ENCODE data around the gene CFAP58. TPM values are rescaled to one million over a fixed set of nuclear protein-coding genes. Genes with fewer than 3 reads are reported as not detected.

Gene CFAP58
- total and polyA plus RNA-seq, 7 experiments from 2014 or later: 0.17 TPM; not detected in 6

GRCh38 chr10:104367904-104368303, 14.3 kb downstream of the CFAP58 start:
- ATAC-seq (no peak), DNase-seq (no peak)
- Histone ChIP-seq H3K9me3 (ENCODE audit: control insufficient read depth in 2 of 3, low read length in 3 of 3) (no peaks in the 10 kb centered on the region), H3K36me3 (ENCODE audit: control insufficient read depth in 2 of 3, insufficient read depth in 3 of 3, low read length in 3 of 3) (no peaks in the 10 kb centered on the region), H3K27ac (ENCODE audit: low read depth, low read length) (no peak overlapping the region), H3K27me3 (ENCODE audit: control insufficient read depth in 2 of 2, insufficient read depth in 2 of 2, low read length in 2 of 2) (peaks cover 0 to 3% of the 10 kb centered on the region in 2 donors), H3K4me3 (ENCODE audit: low read length) (no peak overlapping the region), H3K4me1 (ENCODE audit: control insufficient read depth in 2 of 2, insufficient read depth in 2 of 2, low read length in 2 of 2) (no peaks in the 10 kb centered on the region)
- Mint-ChIP-seq H3K27me3 (peaks cover 14 to 35% (median 23%) of the 10 kb centered on the region in 5 donors), H3K27ac (no peak overlapping the region), H3K4me3 (no peak overlapping the region), H3K4me1 (peaks cover 0 to 2% (median 0%) of the 10 kb centered on the region in 7 donors), H3K36me3 (peaks cover 0 to 5% (median 0%) of the 10 kb centered on the region in 5 donors), H3K9me3 (peaks cover 0 to 5% (median under 1%) of the 10 kb centered on the region in 11 donors)
- intact Hi-C loops (cut with micrococcal nuclease): no loop called here
- ChIA-PET POLR2A (no interaction called here), CTCF (no interaction called here)

DNA sequence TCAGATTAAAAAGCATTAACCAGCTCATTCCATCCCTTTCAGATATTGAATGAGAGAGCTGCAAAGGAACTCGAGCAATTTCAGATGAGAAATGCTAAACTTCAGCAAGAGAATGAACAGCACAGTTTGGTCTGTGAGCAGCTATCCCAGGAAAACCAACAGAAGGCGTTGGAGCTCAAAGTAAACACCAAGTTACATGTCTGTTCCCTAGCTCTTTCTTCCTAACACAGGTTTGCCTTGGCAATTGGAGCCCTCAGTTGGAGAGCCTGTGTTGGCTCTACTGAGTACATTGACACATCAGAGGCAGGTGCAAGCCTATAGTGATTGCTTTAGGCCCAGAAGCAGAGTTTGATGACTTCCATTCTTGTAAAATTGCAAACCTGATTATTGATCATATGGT, 14.7 kb downstream of the CFAP58 start:
- Mint-ChIP-seq H3K4me1 (peaks cover 0 to under 1% (median 0%) of the 10 kb centered on the region in 7 donors), H3K27me3 (peaks cover 14 to 36% (median 23%) of the 10 kb centered on the region in 5 donors), H3K4me3 (no peak overlapping the region), H3K27ac (no peak overlapping the region), H3K9me3 (peaks cover 0 to 5% (median 0%) of the 10 kb centered on the region in 11 donors), H3K36me3 (peaks cover 0 to 5% (median 0%) of the 10 kb centered on the region in 5 donors)
- ATAC-seq: no peak
- CTCF ChIA-PET: no interaction called here
- no peak for DNase-seq
- Histone ChIP-seq H3K4me1 (ENCODE audit: control insufficient read depth in 2 of 2, insufficient read depth in 2 of 2, low read length in 2 of 2) (no peaks in the 10 kb centered on the region), H3K27me3 (ENCODE audit: control insufficient read depth in 2 of 2, insufficient read depth in 2 of 2, low read length in 2 of 2) (peaks cover 0 to 3% of the 10 kb centered on the region in 2 donors), H3K9me3 (ENCODE audit: control insufficient read depth in 2 of 3, low read length in 3 of 3) (no peaks in the 10 kb centered on the region), H3K4me3 (ENCODE audit: low read length) (no peak overlapping the region), H3K36me3 (ENCODE audit: control insufficient read depth in 2 of 3, insufficient read depth in 3 of 3, low read length in 3 of 3) (no peaks in the 10 kb centered on the region), H3K27ac (ENCODE audit: low read depth, low read length) (no peak overlapping the region)
- intact Hi-C loops (cut with micrococcal nuclease): no loop called here
- POLR2A ChIA-PET: no interaction called here

DNA sequence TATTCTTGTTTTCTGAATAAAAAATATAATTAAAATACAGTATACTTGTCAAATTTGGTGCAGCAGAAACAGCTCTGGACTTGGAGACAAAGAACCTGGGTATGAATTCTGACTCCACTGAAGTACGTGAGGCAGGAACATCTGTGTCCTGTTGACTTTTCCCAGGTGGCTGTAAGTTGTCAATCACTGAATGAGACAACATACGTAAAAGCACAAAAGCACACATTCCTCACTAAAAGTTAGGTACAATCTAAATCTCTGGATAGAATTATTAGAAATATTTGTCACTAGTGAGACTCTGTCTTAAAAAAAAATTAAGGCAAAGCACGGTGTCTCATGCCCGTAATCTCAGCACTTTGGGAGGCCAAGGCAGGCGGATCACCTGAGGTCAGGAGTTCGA, 18.1 kb downstream of the CFAP58 start:
- peaks cover 18 to 45% (median 34%) of the 10 kb centered on the region in 5 donors for H3K27me3 Mint-ChIP-seq
- H3K36me3 Mint-ChIP-seq: peaks cover 0 to 5% (median 0%) of the 10 kb centered on the region in 5 donors
- no peak overlapping the region for H3K27ac Mint-ChIP-seq

GRCh38 chr10:104374591-104374990, 21.0 kb downstream of the CFAP58 start:
- POLR2A ChIA-PET: no interaction called here
- Mint-ChIP-seq H3K36me3 (peaks cover 0 to 5% (median 0%) of the 10 kb centered on the region in 5 donors), H3K9me3 (peaks cover 0 to 5% (median 0%) of the 10 kb centered on the region in 11 donors), H3K27me3 (peaks cover 10 to 46% (median 28%) of the 10 kb centered on the region in 5 donors), H3K4me1 (peaks cover 0 to 5% (median 0%) of the 10 kb centered on the region in 7 donors), H3K27ac (no peak overlapping the region), H3K4me3 (no peak overlapping the region)
- Histone ChIP-seq H3K36me3 (ENCODE audit: control insufficient read depth in 2 of 3, insufficient read depth in 3 of 3, low read length in 3 of 3) (no peaks in the 10 kb centered on the region), H3K9me3 (ENCODE audit: control insufficient read depth in 2 of 3, low read length in 3 of 3) (no peaks in the 10 kb centered on the region), H3K4me1 (ENCODE audit: control insufficient read depth in 2 of 2, insufficient read depth in 2 of 2, low read length in 2 of 2) (no peaks in the 10 kb centered on the region), H3K4me3 (ENCODE audit: low read length) (no peak overlapping the region), H3K27me3 (ENCODE audit: control insufficient read depth in 2 of 2, insufficient read depth in 2 of 2, low read length in 2 of 2) (no peaks in the 10 kb centered on the region), H3K27ac (ENCODE audit: low read depth, low read length) (no peak overlapping the region)
- intact Hi-C loops (cut with micrococcal nuclease): no loop called here
- DNase-seq (no peak), ATAC-seq (no peak)
- CTCF ChIA-PET: interaction anchor here (0.6 kb wide), 1 partner anchor 69 kb away, joined by 3 read pairs; no protein-coding TSS in a partner anchor

More for the DNA sequence above, 18.1 kb downstream of the CFAP58 start:
- no peaks in the 10 kb centered on the region for H3K36me3 ChIP-seq (ENCODE audit: control insufficient read depth in 2 of 3, insufficient read depth in 3 of 3, low read length in 3 of 3)
- POLR2A ChIA-PET: no interaction called here
- no peaks in the 10 kb centered on the region for H3K4me1 ChIP-seq (ENCODE audit: control insufficient read depth in 2 of 2, insufficient read depth in 2 of 2, low read length in 2 of 2)
- H3K4me3 ChIP-seq (ENCODE audit: low read length): no peak overlapping the region
- intact Hi-C loops (cut with micrococcal nuclease): no loop called here
- DNase-seq (no peak), ATAC-seq (no peak)
- H3K9me3 Mint-ChIP-seq: peaks cover 0 to 5% (median 0%) of the 10 kb centered on the region in 11 donors
- no peak overlapping the region for H3K27ac ChIP-seq (ENCODE audit: low read depth, low read length)
- H3K4me3 Mint-ChIP-seq: no peak overlapping the region
- no peaks in the 10 kb centered on the region for H3K9me3 ChIP-seq (ENCODE audit: control insufficient read depth in 2 of 3, low read length in 3 of 3)
- no peaks in the 10 kb centered on the region for H3K4me1 Mint-ChIP-seq
- peaks cover 0 to 3% of the 10 kb centered on the region in 2 donors for H3K27me3 ChIP-seq (ENCODE audit: control insufficient read depth in 2 of 2, insufficient read depth in 2 of 2, low read length in 2 of 2)
- CTCF ChIA-PET: no interaction called here

- Mint-ChIP-seq H3K27me3 (peaks cover 10 to 44% (median 32%) of the 10 kb centered on the region in 5 donors), H3K36me3 (no peaks in the 10 kb centered on the region), H3K27ac (no peak overlapping the region), H3K4me3 (no peak overlapping the region), H3K4me1 (peaks cover 0 to 6% (median 0%) of the 10 kb centered on the region in 7 donors), H3K9me3 (peaks cover 0 to 1% (median 0%) of the 10 kb centered on the region in 11 donors)
- H3K4me3 ChIP-seq (ENCODE audit: low read length): no peak overlapping the region
- no peaks in the 10 kb centered on the region for H3K4me1 ChIP-seq (ENCODE audit: control insufficient read depth in 2 of 2, insufficient read depth in 2 of 2, low read length in 2 of 2)
- DNase-seq: no peak
- no peak for ATAC-seq
- H3K27me3 ChIP-seq (ENCODE audit: control insufficient read depth in 2 of 2, insufficient read depth in 2 of 2, low read length in 2 of 2): no peaks in the 10 kb centered on the region
- POLR2A ChIA-PET: interaction anchor here (0.6 to 0.7 kb wide), 2 partner anchors 9 to 101 kb away, joined by 3 to 7 read pairs; no protein-coding TSS in a partner anchor
- no peaks in the 10 kb centered on the region for H3K36me3 ChIP-seq (ENCODE audit: control insufficient read depth in 2 of 3, insufficient read depth in 3 of 3, low read length in 3 of 3)
- no peaks in the 10 kb centered on the region for H3K9me3 ChIP-seq (ENCODE audit: control insufficient read depth in 2 of 3, low read length in 3 of 3)
- intact Hi-C loops (cut with micrococcal nuclease): no loop called here
- no peak overlapping the region for H3K27ac ChIP-seq (ENCODE audit: low read depth, low read length)
- CTCF ChIA-PET: no interaction called here
These were observed 23.2 kb downstream of the CFAP58 start for GRCh38 chr10:104376784-104377300.

GRCh38 chr10:104380336-104380735, 26.7 kb downstream of the CFAP58 start:
- no peak overlapping the region for H3K4me3 ChIP-seq (ENCODE audit: low read length)
- H3K27me3 ChIP-seq (ENCODE audit: control insufficient read depth in 2 of 2, insufficient read depth in 2 of 2, low read length in 2 of 2): no peaks in the 10 kb centered on the region
- DNase-seq (no peak), ATAC-seq (no peak)
- Mint-ChIP-seq H3K36me3 (no peaks in the 10 kb centered on the region), H3K9me3 (peaks cover 0 to 2% (median 0%) of the 10 kb centered on the region in 11 donors), H3K27me3 (peaks cover 15 to 48% (median 20%) of the 10 kb centered on the region in 5 donors), H3K27ac (no peak overlapping the region), H3K4me1 (peaks cover 0 to 10% (median 4%) of the 10 kb centered on the region in 7 donors), H3K4me3 (no peak overlapping the region)
- CTCF ChIA-PET: no interaction called here
- no peaks in the 10 kb centered on the region for H3K36me3 ChIP-seq (ENCODE audit: control insufficient read depth in 2 of 3, insufficient read depth in 3 of 3, low read length in 3 of 3)
- no peaks in the 10 kb centered on the region for H3K4me1 ChIP-seq (ENCODE audit: control insufficient read depth in 2 of 2, insufficient read depth in 2 of 2, low read length in 2 of 2)
- no peak overlapping the region for H3K27ac ChIP-seq (ENCODE audit: low read depth, low read length)
- POLR2A ChIA-PET: no interaction called here
- H3K9me3 ChIP-seq (ENCODE audit: control insufficient read depth in 2 of 3, low read length in 3 of 3): no peaks in the 10 kb centered on the region
- intact Hi-C loops (cut with micrococcal nuclease): no loop called here

Measured in naive thymus-derived CD4-positive, alpha-beta T cell (primary cell).